Bladder microvascular endothelial cell (primary cell): ENCODE data around the gene LRRC72. TPM values are rescaled to one million over a fixed set of nuclear protein-coding genes. Genes with fewer than 3 reads are reported as not detected.

Experiments
- total RNA-seq: library from RNA; depleted of rRNA; stranded (reverse); fragments of >200 nt; gene quantifications from 2 replicates; pipeline ENCODE4 v1.2.3, GENCODE V29; 2014

The LRRC72 gene
- not detected in 2 replicates for total RNA-seq

DNA sequence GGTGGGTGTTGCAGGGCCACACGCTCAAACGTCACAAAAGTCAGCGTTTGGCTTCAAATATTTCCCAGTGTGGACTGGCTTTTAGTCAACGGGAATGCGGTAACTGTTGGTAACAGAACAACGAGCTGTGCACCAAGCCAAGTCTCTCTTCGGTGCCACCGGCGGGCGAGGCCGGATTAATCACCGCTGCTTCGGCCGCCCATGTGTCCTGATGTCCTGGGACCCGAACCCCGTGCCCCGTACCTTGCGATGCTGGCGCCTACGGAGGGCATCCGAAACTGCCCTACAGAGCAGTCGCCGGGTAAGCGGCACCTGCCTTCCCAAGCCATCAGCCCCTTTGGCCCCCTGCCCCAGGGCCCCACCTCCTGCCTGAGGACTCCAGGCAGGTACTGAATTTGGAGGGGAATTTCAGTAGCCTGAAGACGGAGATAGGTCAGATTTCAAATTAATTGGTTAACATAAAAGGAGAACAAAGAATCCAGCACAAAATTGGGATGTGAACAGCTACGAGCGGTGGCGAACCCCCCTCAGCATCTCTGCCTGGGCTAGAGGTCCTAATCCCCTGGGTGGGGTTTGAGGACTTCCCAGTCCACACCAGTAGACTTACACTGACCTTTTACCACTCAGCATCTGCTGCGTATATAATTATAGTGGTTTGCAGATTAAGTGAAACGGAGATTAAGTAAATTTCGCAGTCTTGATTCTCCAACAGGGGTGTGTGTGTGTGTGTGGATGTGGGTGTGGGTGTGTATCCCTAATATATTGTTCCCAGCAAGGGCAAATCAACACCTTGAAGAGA is at the start of gene LRRC72:
TSS of gene LRRC72 (plus strand) at position 84 of the 799 bp plus-strand sequence. CDS start at position 212, 128 bp downstream.

Other genes starting within 250 kb of the LRRC72 start
- 0.97 and 2.1 TPM in 2 replicates for gene CRPPA, start 105.3 kb upstream of the LRRC72 start, total RNA-seq
- not detected in 2 replicates for gene SOSTDC1, start 61.1 kb upstream of the LRRC72 start, total RNA-seq
- 11.2 and 13.5 TPM in 2 replicates for gene ANKMY2, start 118.9 kb downstream of the LRRC72 start, total RNA-seq
- gene BZW2, start 119.4 kb downstream of the LRRC72 start, total RNA-seq = 85.5 and 88.4 TPM in 2 replicates
- 44.4 and 60.0 TPM in 2 replicates for gene TSPAN13, start 226.9 kb downstream of the LRRC72 start, total RNA-seq